NCI-H146 (cell line): ENCODE measurements around the gene GRK5.

ENCODE experiments used
- DNase-seq: peaks from one replicate; lab custom pipeline; 2025; lab: John Stamatoyannopoulos, UW

GRK5 gene

GRCh38 chr10:119198438-119198837 is 8.9 kb upstream of the GRK5 start:
- DNase-seq: no peak

GRCh38 chr10:119199231-119199992 is 8.0 kb upstream of the GRK5 start:
- peak; percentile 73 for DNase-seq

GRCh38 chr10:119201233-119201632 is 6.1 kb upstream of the GRK5 start:
- no peak for DNase-seq

GRCh38 chr10:119203006-119203405 is 4.4 kb upstream of the GRK5 start:
- DNase-seq: peak; percentile 71

GRCh38 chr10:119205894-119206602 is 1.3 kb upstream of the GRK5 start:
- peak; percentile 54 for DNase-seq

GRCh38 chr10:119206603-119207365 is 587 bp upstream of the GRK5 start:
- peak; percentile 70 for DNase-seq

GRCh38 chr10:119207713-119208552 is 562 bp downstream of the GRK5 start:
- DNase-seq: peak; percentile 52

- DNase-seq: no peak
Observed at GRCh38 chr10:119208553-119208940, 1.2 kb downstream of the GRK5 start.

- DNase-seq: peak; percentile 47
Observed at GRCh38 chr10:119209035-119209735, 1.8 kb downstream of the GRK5 start.

GRCh38 chr10:119209736-119210355 is 2.5 kb downstream of the GRK5 start:
- DNase-seq: no peak

GRCh38 chr10:119210633-119211032 is 3.3 kb downstream of the GRK5 start:
- no peak for DNase-seq

- no peak for DNase-seq
Observed at GRCh38 chr10:119211176-119211575, 3.8 kb downstream of the GRK5 start.

GRCh38 chr10:119211625-119212441 is 4.5 kb downstream of the GRK5 start:
- no peak for DNase-seq

- no peak for DNase-seq
Observed at GRCh38 chr10:119215371-119215770, 8.0 kb downstream of the GRK5 start.

- DNase-seq: no peak
Observed at GRCh38 chr10:119216127-119216526, 8.8 kb downstream of the GRK5 start.

GRCh38 chr10:119217401-119217800 is 10.0 kb downstream of the GRK5 start:
- no peak for DNase-seq

- no peak for DNase-seq
Observed at GRCh38 chr10:119217991-119218490, 10.7 kb downstream of the GRK5 start.

GRCh38 chr10:119219871-119220270 is 12.5 kb downstream of the GRK5 start:
- DNase-seq: no peak

- DNase-seq: no peak
Observed at GRCh38 chr10:119221201-119221600, 13.8 kb downstream of the GRK5 start.

GRCh38 chr10:119221666-119222065 is 14.3 kb downstream of the GRK5 start:
- DNase-seq: no peak
